ENCODE data around the gene OCA2. TPM values are rescaled to one million over a fixed set of nuclear protein-coding genes. Genes with fewer than 3 reads are reported as not detected.
A peak's percentile ranks its signal among the peaks of the same experiment; 100 is the strongest.
"Not testable (repeated sequence)": the region's sequence is repeated elsewhere in the genome, so short reads cannot be mapped to it uniquely, and the experiment has no call there.

Gene OCA2
- total RNA-seq, 1 donor from 2014 or later = 0.25 TPM

DNA sequence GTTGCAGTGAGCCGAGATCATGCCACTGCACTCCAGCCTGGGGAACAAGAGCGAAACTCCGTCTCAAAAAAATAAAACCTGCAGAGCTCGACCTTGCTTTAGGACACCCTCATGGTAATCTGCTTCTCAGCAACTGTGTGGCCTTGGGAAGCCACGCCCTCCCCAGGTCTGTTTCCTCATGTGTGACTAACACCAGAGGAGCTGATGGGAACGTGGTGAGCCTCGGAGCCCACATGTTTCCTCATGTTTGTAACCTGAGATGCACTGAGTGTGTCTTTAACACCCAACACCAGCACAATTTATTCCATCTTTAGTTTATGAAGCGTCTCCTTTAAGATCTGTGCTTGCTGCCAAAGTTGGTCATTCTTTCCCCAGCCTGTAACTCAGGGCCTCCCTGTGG, 142.8 kb downstream of the OCA2 start:
- intact Hi-C loops (cut with DNase I) = no loop called here
- H3K4me1 ChIP-seq = no peaks in the 10 kb centered on the region
- DNase-seq (ENCODE audit: extremely low spot score in 2 of 2) = no peak
- no peak overlapping the region for H3K27ac ChIP-seq
- no peaks in the 10 kb centered on the region for H3K36me3 ChIP-seq
- H3K4me3 ChIP-seq = no peak overlapping the region
- TF ChIP-seq POLR2AphosphoS5 (IDR thresholded peaks at IDR 0.05; ENCODE audit: insufficient read depth in 1 of 2, low read depth in 1 of 2) (peak in 1 of 2 donors; percentile 68), POLR2A (IDR thresholded peaks at IDR 0.05) (no peak)
- no peaks in the 10 kb centered on the region for H3K9me3 ChIP-seq
- H3K27me3 ChIP-seq = no peaks in the 10 kb centered on the region

DNA sequence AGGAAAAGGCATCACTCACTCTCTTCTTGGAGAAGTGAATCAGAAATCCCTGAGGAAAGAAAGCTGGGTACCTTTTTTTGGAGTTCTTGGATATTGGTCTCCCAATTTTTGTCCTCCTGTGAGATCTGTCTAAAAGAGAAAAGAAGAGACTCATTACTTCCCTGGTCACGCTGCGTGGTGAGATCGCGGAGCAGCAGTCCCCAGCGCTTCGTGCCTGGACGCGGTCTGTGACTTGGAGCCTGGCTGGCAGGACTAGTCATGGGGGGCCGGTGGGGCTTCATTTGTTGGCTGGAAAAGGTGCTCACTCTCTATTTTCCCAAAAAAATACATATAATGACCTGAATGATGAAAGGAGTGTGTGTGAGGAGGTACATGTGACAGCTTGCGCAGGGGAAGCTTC, 144.0 kb downstream of the OCA2 start:
- Histone ChIP-seq H3K36me3 (no peaks in the 10 kb centered on the region), H3K4me1 (no peaks in the 10 kb centered on the region), H3K27ac (no peak overlapping the region), H3K4me3 (no peak overlapping the region), H3K27me3 (no peaks in the 10 kb centered on the region), H3K9me3 (no peaks in the 10 kb centered on the region)
- DNase-seq (ENCODE audit: extremely low spot score in 2 of 2) = no peak
- TF ChIP-seq POLR2AphosphoS5 (IDR thresholded peaks at IDR 0.05; ENCODE audit: insufficient read depth in 1 of 2, low read depth in 1 of 2) = no peak
- TF ChIP-seq POLR2A (IDR thresholded peaks at IDR 0.05) = no peak
- TF ChIP-seq CTCF (IDR thresholded peaks at IDR 0.05) = no peak
- intact Hi-C loops (cut with DNase I) = no loop called here

GRCh38 chr15:27952593-27952992, 146.5 kb downstream of the OCA2 start:
- DNase-seq (ENCODE audit: extremely low spot score in 2 of 2); H3K36me3 ChIP-seq; H3K4me1 ChIP-seq; H3K9me3 ChIP-seq; H3K27me3 ChIP-seq; intact Hi-C loops (cut with DNase I); H3K27ac ChIP-seq; H3K4me3 ChIP-seq: not testable (repeated sequence)

GRCh38 chr15:27951191-27951890, 147.8 kb downstream of the OCA2 start:
- intact Hi-C loops (cut with DNase I) = no loop called here
- H3K4me3 ChIP-seq = no peak overlapping the region
- H3K9me3 ChIP-seq = no peaks in the 10 kb centered on the region
- TF ChIP-seq POLR2AphosphoS5 (IDR thresholded peaks at IDR 0.05; ENCODE audit: insufficient read depth in 1 of 2, low read depth in 1 of 2) (no peak), CTCF (IDR thresholded peaks at IDR 0.05) (no peak), POLR2A (IDR thresholded peaks at IDR 0.05) (no peak)
- no peaks in the 10 kb centered on the region for H3K4me1 ChIP-seq
- no peak overlapping the region for H3K27ac ChIP-seq
- no peak for DNase-seq (ENCODE audit: extremely low spot score in 2 of 2)
- H3K27me3 ChIP-seq = no peaks in the 10 kb centered on the region
- no peaks in the 10 kb centered on the region for H3K36me3 ChIP-seq

DNA sequence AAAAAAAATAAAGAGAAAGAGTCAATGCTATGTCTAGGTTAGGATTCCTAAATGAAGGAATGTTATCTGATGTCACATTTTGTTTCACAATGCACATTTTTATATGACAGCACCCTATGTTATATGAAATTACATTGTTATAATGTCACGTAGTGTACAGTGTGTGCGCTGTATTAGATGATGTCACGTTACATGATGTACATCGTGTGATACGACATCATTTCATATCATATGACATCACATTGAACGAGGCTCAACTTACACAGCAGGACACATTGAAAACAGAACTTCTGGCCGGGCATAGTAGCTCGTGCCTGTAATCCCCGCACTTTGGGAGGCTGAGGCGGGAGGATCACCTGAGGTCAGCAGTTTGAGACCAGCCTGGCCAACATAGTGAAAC, 150.0 kb downstream of the OCA2 start:
- Histone ChIP-seq H3K27me3 (no peaks in the 10 kb centered on the region), H3K4me3 (no peak overlapping the region), H3K36me3 (no peaks in the 10 kb centered on the region), H3K9me3 (no peaks in the 10 kb centered on the region), H3K4me1 (no peaks in the 10 kb centered on the region), H3K27ac (no peak overlapping the region)
- intact Hi-C loops (cut with DNase I) = no loop called here
- no peak for TF ChIP-seq CTCF (IDR thresholded peaks at IDR 0.05)
- TF ChIP-seq POLR2A (IDR thresholded peaks at IDR 0.05) = no peak
- TF ChIP-seq POLR2AphosphoS5 (IDR thresholded peaks at IDR 0.05; ENCODE audit: insufficient read depth in 1 of 2, low read depth in 1 of 2) = no peak
- no peak for DNase-seq (ENCODE audit: extremely low spot score in 2 of 2)

DNA sequence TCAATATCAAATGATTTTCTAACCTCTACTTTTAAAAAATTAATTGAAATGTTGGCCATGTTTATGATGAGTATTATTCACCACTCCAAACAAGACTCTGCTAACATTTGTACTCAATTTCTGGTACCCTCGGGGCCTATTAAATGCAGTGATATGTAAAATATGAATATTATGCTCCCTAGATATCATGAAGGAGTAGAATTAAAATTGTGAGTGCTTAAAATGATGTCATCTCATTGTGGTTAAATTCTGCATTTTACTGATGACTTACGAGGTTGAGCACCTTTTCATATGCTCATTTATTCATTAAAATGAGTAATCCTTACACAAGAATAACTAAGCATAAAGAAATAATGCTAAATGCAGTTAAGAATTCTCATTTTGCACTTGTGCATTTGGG, 159.9 kb downstream of the OCA2 start:
- Histone ChIP-seq H3K36me3 (no peaks in the 10 kb centered on the region), H3K4me1 (no peaks in the 10 kb centered on the region), H3K27me3 (no peaks in the 10 kb centered on the region), H3K9me3 (no peaks in the 10 kb centered on the region), H3K4me3 (no peak overlapping the region), H3K27ac (no peak overlapping the region)
- no peak for DNase-seq (ENCODE audit: extremely low spot score in 2 of 2)
- intact Hi-C loops (cut with DNase I) = no loop called here
- TF ChIP-seq CTCF (IDR thresholded peaks at IDR 0.05) (no peak), POLR2AphosphoS5 (IDR thresholded peaks at IDR 0.05; ENCODE audit: insufficient read depth in 1 of 2, low read depth in 1 of 2) (no peak), POLR2A (IDR thresholded peaks at IDR 0.05) (no peak)

Measured in vagina (tissue), 2 donors.